Nephron progenitor cell (in vitro differentiated cells): ENCODE results near the gene CCDC34.

ENCODE experiments used
- DNase-seq: peaks from one replicate; pipeline ENCODE4 v3.0.0; 2021
- H3K27ac Mint-ChIP-seq: 2 replicates; pipeline ENCODE4 v1.8.0; 2021; ENCODE audit warnings: mild to moderate bottlenecking, moderate library complexity, mixed read lengths
- H3K27me3 Mint-ChIP-seq: 2 replicates; pipeline ENCODE4 v1.8.0; 2021; ENCODE audit warnings: mild to moderate bottlenecking, low read depth, mixed read lengths; ENCODE audit not compliant: poor library complexity
- H3K36me3 Mint-ChIP-seq: 2 replicates; pipeline ENCODE4 v1.8.0; 2021; ENCODE audit warnings: low read depth, mixed read lengths
- H3K4me1 Mint-ChIP-seq: 2 replicates; pipeline ENCODE4 v1.8.0; 2021; ENCODE audit warnings: mixed read lengths
- H3K4me3 Mint-ChIP-seq: 2 replicates; pipeline ENCODE4 v1.8.0; 2021; ENCODE audit warnings: mild to moderate bottlenecking, moderate library complexity, mixed read lengths
- H3K9me3 Mint-ChIP-seq: 2 replicates; pipeline ENCODE4 v1.8.0; 2021; ENCODE audit warnings: mild to moderate bottlenecking, moderate library complexity, mixed read lengths
- CTCF ChIP-seq: fragments of 200-600 bp; sonication (generic); IDR thresholded peaks from 2 replicates; pipeline ENCODE4 v1.5.0; 2021; ENCODE audit warnings: antibody characterized with exemption

CCDC34 gene

GRCh38 chr11:27385245-27385644 lies 22.2 kb upstream of the CCDC34 start:
- no peak for TF ChIP-seq CTCF
- H3K9me3 Mint-ChIP-seq, result no peaks in the 10 kb centered on the region
- no peak overlapping the region for H3K4me3 Mint-ChIP-seq
- peaks cover 42% of the 10 kb centered on the region for H3K4me1 Mint-ChIP-seq
- peaks cover 69% of the 10 kb centered on the region for H3K36me3 Mint-ChIP-seq
- H3K27ac Mint-ChIP-seq, result no peak overlapping the region
- no peaks in the 10 kb centered on the region for H3K27me3 Mint-ChIP-seq
- DNase-seq, result no peak

- TF ChIP-seq CTCF, result no peak
- Mint-ChIP-seq H3K4me1 (peaks cover 36% of the 10 kb centered on the region), H3K4me3 (no peak overlapping the region), H3K27ac (no peak overlapping the region), H3K9me3 (no peaks in the 10 kb centered on the region), H3K36me3 (peaks cover 70% of the 10 kb centered on the region), H3K27me3 (no peaks in the 10 kb centered on the region)
- DNase-seq, result no peak
These were observed 21.2 kb upstream of the CCDC34 start for GRCh38 chr11:27384227-27384626.

GRCh38 chr11:27383645-27384044 lies 20.6 kb upstream of the CCDC34 start:
- DNase-seq, result no peak
- Mint-ChIP-seq H3K4me1 (peaks cover 31% of the 10 kb centered on the region), H3K4me3 (no peak overlapping the region), H3K36me3 (peaks cover 70% of the 10 kb centered on the region), H3K27ac (no peak overlapping the region), H3K9me3 (no peaks in the 10 kb centered on the region), H3K27me3 (no peaks in the 10 kb centered on the region)
- TF ChIP-seq CTCF, result no peak

GRCh38 chr11:27381238-27381666 lies 18.2 kb upstream of the CCDC34 start:
- H3K27me3 Mint-ChIP-seq, result no peaks in the 10 kb centered on the region
- H3K27ac Mint-ChIP-seq, result no peak overlapping the region
- no peak overlapping the region for H3K4me3 Mint-ChIP-seq
- no peak for TF ChIP-seq CTCF
- no peak for DNase-seq
- peaks cover 75% of the 10 kb centered on the region for H3K36me3 Mint-ChIP-seq
- H3K4me1 Mint-ChIP-seq, result peaks cover 18% of the 10 kb centered on the region
- no peaks in the 10 kb centered on the region for H3K9me3 Mint-ChIP-seq

- H3K27me3 Mint-ChIP-seq, result no peaks in the 10 kb centered on the region
- no peaks in the 10 kb centered on the region for H3K9me3 Mint-ChIP-seq
- peaks cover 16% of the 10 kb centered on the region for H3K4me1 Mint-ChIP-seq
These were observed 17.8 kb upstream of the CCDC34 start for GRCh38 chr11:27380771-27381170.

More at GRCh38 chr11:27380771-27381170, 17.8 kb upstream of the CCDC34 start:
- H3K4me3 Mint-ChIP-seq, result no peak overlapping the region
- no peak overlapping the region for H3K27ac Mint-ChIP-seq
- TF ChIP-seq CTCF, result no peak
- DNase-seq, result no peak
- peaks cover 78% of the 10 kb centered on the region for H3K36me3 Mint-ChIP-seq
